Glutamatergic neuron (in vitro differentiated cells): ENCODE measurements around the gene HNRNPK. TPM values are rescaled to one million over a fixed set of nuclear protein-coding genes. Genes with fewer than 3 reads are reported as not detected.
A peak's percentile ranks its signal among the peaks of the same experiment; 100 is the strongest.
"Not testable (repeated sequence)": the region's sequence is repeated elsewhere in the genome, so short reads cannot be mapped to it uniquely, and the experiment has no call there.

Experiments used
- DNase-seq: peaks from one replicate; pipeline ENCODE4 v3.0.0; 2022
- H3K27ac Mint-ChIP-seq: one replicate; pipeline ENCODE4 v1.8.0; 2020; ENCODE audit warnings: mild to moderate bottlenecking, mixed read lengths, inconsistent platforms; ENCODE audit not compliant: unreplicated experiment
- H3K27me3 Mint-ChIP-seq: one replicate; pipeline ENCODE4 v1.8.0; 2020; ENCODE audit warnings: mild to moderate bottlenecking, moderate library complexity, mixed read lengths, inconsistent platforms; ENCODE audit not compliant: unreplicated experiment
- H3K36me3 Mint-ChIP-seq: one replicate; pipeline ENCODE4 v1.8.0; 2020; ENCODE audit warnings: mild to moderate bottlenecking, mixed read lengths, inconsistent platforms; ENCODE audit not compliant: unreplicated experiment
- H3K4me1 Mint-ChIP-seq: one replicate; pipeline ENCODE4 v1.8.0; 2020; ENCODE audit warnings: mild to moderate bottlenecking, low read depth, mixed read lengths, inconsistent platforms; ENCODE audit not compliant: unreplicated experiment
- H3K4me3 Mint-ChIP-seq: one replicate; pipeline ENCODE4 v1.8.0; 2020; ENCODE audit warnings: mild to moderate bottlenecking, mixed read lengths, inconsistent platforms; ENCODE audit not compliant: unreplicated experiment
- H3K9me3 Mint-ChIP-seq: one replicate; pipeline ENCODE4 v1.8.0; 2020; ENCODE audit warnings: mild to moderate bottlenecking, moderate library complexity, mixed read lengths, inconsistent platforms; ENCODE audit not compliant: unreplicated experiment
- total RNA-seq: library from RNA; stranded (reverse); fragmentation: NEBNext Ultra II Directional; extraction: Animal tissue kit (Norgen Biotek cat#: 25700); gene quantifications from one replicate; pipeline ENCODE4 v1.2.1, GENCODE V29; 2021; ENCODE audit not compliant: unreplicated experiment
- TF ChIP-seq, protein P1 (sequence below): fragments of 200-600 bp; sonication (generic); IDR thresholded peaks from one replicate; pipeline ENCODE4 v1.5.0; 2021; ENCODE audit not compliant: partially characterized antibody, unreplicated experiment

HNRNPK gene
- total RNA-seq, 1 donor from 2014 or later = 763 TPM

DNA sequence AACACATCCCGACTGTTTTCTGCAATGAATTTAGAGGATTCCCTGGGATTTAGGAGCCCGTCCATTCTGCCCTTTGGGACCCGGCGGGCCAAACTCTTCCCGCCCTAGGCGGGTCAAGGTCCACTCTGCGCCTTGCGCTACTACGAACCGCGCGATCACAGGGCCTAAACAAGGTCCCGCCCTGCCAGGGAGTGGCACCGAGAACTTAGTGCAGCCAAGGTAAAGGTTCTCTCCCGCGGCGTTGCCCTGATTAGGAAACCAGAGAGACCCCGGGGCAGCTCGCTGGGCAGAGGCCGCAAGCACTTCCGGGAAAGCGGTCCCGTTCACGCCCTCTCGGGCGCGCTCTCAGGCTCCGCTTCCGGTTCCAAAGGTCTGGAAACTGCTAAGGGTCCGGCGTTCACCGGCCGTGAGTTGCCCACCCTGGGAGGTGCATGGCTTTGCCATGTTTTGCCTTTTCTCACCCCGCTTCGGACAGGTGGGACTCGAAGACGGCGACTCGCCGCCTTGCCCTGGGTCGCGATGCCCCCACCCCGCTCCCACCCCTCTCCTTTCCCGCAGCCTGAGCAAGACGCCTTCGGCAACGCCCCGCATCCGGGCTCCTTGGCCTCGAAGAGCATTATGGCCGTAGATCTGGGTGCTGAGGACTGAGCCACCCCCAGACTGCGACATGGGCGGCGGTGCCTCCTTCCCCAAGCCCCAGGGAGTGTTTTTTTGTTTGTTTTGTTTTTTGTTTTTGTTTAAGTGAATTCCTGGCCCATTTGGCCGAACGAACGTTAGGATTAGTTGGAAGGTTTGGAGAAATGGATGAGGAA is 23.4 kb downstream of the HNRNPK start:
- H3K27ac Mint-ChIP-seq = peak overlapping the region; percentile 72
- H3K4me3 Mint-ChIP-seq = peak overlapping the region; percentile 92
- H3K9me3 Mint-ChIP-seq = peaks cover 2% of the 10 kb centered on the region
- no peaks in the 10 kb centered on the region for H3K27me3 Mint-ChIP-seq
- TF ChIP-seq, protein P1, sequence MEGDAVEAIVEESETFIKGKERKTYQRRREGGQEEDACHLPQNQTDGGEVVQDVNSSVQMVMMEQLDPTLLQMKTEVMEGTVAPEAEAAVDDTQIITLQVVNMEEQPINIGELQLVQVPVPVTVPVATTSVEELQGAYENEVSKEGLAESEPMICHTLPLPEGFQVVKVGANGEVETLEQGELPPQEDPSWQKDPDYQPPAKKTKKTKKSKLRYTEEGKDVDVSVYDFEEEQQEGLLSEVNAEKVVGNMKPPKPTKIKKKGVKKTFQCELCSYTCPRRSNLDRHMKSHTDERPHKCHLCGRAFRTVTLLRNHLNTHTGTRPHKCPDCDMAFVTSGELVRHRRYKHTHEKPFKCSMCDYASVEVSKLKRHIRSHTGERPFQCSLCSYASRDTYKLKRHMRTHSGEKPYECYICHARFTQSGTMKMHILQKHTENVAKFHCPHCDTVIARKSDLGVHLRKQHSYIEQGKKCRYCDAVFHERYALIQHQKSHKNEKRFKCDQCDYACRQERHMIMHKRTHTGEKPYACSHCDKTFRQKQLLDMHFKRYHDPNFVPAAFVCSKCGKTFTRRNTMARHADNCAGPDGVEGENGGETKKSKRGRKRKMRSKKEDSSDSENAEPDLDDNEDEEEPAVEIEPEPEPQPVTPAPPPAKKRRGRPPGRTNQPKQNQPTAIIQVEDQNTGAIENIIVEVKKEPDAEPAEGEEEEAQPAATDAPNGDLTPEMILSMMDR = no peak
- H3K4me1 Mint-ChIP-seq = peaks cover 4% of the 10 kb centered on the region
- DNase-seq = peak; percentile 80
- no peaks in the 10 kb centered on the region for H3K36me3 Mint-ChIP-seq

DNA sequence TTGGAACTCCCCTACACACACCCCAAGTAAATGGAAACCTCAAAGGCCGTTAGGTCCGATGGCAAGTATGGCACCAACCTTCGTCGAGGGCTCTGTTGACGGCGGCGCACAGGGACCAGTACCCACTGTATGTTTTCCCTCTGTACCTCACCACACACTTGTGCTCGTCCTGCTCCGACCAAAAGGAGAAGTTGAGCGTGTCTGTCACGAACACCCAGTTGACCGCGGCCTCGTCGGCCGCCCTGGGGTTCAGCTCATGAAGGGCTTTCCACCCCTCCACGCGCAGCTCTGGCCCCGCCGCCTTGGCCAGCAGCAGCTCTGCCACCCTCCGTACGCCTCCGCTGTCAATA is 24.0 kb downstream of the HNRNPK start:
- H3K27me3 Mint-ChIP-seq = no peaks in the 10 kb centered on the region
- peak; percentile 20 for DNase-seq
- no peaks in the 10 kb centered on the region for H3K36me3 Mint-ChIP-seq
- H3K4me3 Mint-ChIP-seq = peak overlapping the region; percentile 92
- H3K27ac Mint-ChIP-seq = peak overlapping the region; percentile 64
- H3K4me1 Mint-ChIP-seq = peaks cover 4% of the 10 kb centered on the region
- H3K9me3 Mint-ChIP-seq = peaks cover 2% of the 10 kb centered on the region
- TF ChIP-seq, protein P1 = no peak

DNA sequence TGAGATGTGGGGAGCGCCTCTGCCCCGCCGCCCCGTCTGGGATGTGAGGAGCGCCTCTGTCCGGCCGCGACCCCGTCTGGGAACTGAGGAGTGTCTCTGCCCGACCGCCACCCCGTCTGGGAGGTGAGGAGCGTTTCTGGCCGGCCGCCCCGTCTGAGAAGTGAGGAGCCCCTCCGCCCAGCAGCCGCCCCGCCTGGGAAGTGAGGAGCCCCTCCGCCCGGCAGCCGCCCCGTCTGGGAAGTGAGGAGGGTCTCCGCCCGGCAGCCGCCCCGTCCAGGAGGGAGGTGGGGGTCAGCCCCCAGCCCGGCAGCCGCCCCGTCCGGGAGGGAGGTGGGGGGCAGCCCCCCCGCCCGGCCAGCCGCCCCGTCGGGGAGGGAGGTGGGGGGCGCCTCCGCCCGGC is 31.9 kb downstream of the HNRNPK start:
- not testable (repeated sequence) for H3K27me3 Mint-ChIP-seq, H3K27ac Mint-ChIP-seq, H3K9me3 Mint-ChIP-seq, H3K4me3 Mint-ChIP-seq, H3K4me1 Mint-ChIP-seq, H3K36me3 Mint-ChIP-seq
- peak; percentile 17 for DNase-seq

DNA sequence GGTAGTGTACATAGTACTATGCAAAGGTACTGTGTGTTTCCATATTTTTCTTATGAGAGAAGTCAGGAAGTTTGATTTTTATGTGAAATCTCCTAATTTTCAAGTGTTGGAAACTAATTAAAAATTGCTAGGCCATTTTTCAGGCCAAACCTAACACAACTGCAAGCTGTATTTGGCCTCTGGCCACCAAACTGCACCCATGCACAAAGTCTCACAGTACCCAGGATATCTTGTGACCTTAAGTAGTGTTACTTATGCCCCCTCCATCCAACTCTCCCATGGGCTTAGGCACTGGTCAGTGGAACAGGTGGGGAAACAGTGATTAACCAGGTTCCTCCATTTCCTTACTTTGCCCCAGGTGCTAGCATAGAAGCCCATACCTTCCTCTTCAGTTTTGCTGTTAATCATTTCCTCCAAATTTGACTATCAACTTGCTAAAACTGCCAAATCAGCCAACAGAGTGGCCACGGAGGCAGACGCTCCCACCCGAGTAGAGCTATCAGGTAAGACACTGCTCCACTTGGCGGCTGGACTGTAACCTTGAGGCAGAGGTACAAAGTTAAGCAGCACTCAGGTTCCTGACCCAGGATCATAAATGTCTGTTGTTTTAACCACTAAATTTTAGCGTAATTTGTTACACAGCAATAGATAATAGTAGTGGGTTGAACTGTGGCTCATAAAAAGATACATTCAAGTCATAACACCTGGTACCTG is 39.3 kb downstream of the HNRNPK start:
- no peak for DNase-seq
- H3K27me3 Mint-ChIP-seq = no peaks in the 10 kb centered on the region
- no peak overlapping the region for H3K27ac Mint-ChIP-seq
- TF ChIP-seq, protein P1 = no peak
- peaks cover 1% of the 10 kb centered on the region for H3K9me3 Mint-ChIP-seq
- H3K4me1 Mint-ChIP-seq = no peaks in the 10 kb centered on the region
- H3K4me3 Mint-ChIP-seq = no peak overlapping the region
- H3K36me3 Mint-ChIP-seq = no peaks in the 10 kb centered on the region

DNA sequence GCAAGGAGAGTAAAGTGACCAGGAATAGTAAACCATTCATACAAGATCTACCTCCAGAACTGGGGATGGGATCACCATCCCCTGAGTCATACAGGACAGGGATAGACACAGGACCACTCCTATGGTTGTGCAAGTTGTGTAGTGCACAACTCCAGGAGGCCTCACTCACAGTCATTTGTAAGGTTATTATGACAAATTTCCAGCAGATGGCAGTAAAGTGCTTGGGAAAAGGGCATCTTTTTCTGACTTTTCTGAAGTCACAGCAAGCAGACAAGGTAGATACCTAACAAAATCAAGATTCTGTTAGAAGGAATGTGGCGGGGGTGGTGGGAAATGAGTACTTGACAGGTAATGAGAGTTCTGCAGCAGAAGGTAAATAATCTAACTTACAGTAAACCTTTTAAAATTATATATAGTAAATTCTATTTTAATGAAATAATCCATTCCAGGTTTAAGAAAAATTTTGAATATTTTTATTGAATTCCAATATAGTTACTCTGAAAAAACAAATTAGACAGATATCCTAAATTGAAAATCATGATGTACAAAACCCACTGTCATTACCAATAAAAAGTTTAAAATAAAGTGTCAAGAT is 42.1 kb downstream of the HNRNPK start:
- Mint-ChIP-seq H3K36me3 (no peaks in the 10 kb centered on the region), H3K9me3 (peaks cover 1% of the 10 kb centered on the region), H3K27ac (no peak overlapping the region), H3K4me3 (no peak overlapping the region), H3K4me1 (no peaks in the 10 kb centered on the region), H3K27me3 (no peaks in the 10 kb centered on the region)
- TF ChIP-seq, protein P1 = peak; percentile 75
- DNase-seq = no peak
